Measurements from ENCODE around the gene PRKAA2. TPM values are rescaled to one million over a fixed set of nuclear protein-coding genes. Genes with fewer than 3 reads are reported as not detected.

The PRKAA2 gene
- total and polyA plus RNA-seq, 3 donors from 2014 or later, result 1.8 to 5.3 (median 4.9) TPM

DNA sequence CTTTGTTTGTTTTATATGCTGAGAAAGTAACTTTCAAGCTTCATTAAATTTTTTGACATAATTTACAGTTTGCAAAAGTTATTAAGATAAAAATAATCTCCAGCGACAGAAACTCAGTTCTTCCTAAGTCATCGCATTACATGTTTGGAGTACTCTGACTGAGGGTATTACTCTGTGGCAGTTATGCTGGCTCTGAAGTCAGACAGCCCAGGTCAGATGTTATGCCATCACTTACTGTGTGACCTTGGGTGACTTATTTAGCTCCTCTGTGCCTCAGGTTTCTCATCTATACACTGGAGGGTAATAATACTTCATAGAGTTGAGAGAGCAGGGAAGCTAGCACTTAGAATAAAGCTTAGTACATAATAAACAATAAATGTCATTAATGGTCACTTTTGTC lies 26.4 kb downstream of the PRKAA2 start:
- TF ChIP-seq CTCF (IDR thresholded peaks at IDR 0.05) (no peak), POLR2A (IDR thresholded peaks at IDR 0.05) (no peak)
- Histone ChIP-seq H3K27ac (no peak overlapping the region), H3K9me3 (no peaks in the 10 kb centered on the region), H3K4me3 (no peak overlapping the region), H3K4me1 (no peaks in the 10 kb centered on the region), H3K36me3 (ENCODE audit: low read depth, missing control alignments) (no peaks in the 10 kb centered on the region), H3K27me3 (no peaks in the 10 kb centered on the region)
- WGBS, 2 donors, result 82 to 87% methylated on average over 2 of the region's 2 CpGs
- no peak for DNase-seq
- intact Hi-C loops (cut with DNase I; ENCODE audit: low total_unique reads), result no loop called here

DNA sequence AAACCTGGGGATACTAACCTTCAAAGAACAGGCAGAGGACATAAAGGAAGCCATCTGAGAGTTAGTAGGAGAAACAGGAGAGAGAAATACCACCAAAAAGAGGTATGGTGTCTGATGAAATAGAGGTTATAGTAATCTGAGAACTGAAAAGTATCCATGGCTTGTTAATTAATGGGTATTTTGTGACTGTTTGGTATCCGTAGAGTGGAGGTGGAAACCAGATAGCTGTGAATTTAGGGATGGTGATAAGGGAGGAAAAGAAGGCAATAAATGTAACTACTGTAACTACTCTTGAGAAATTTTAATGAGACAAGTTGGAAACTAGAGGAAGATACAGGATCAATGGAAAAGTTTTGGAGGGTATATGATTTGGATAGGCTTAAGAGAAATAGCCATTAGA lies 27.5 kb downstream of the PRKAA2 start:
- TF ChIP-seq POLR2A (IDR thresholded peaks at IDR 0.05) (no peak), CTCF (IDR thresholded peaks at IDR 0.05) (no peak)
- Histone ChIP-seq H3K9me3 (no peaks in the 10 kb centered on the region), H3K27ac (no peak overlapping the region), H3K4me1 (no peaks in the 10 kb centered on the region), H3K27me3 (no peaks in the 10 kb centered on the region), H3K36me3 (ENCODE audit: low read depth, missing control alignments) (no peaks in the 10 kb centered on the region), H3K4me3 (no peak overlapping the region)
- intact Hi-C loops (cut with DNase I; ENCODE audit: low total_unique reads), result no loop called here
- DNase-seq, result no peak
- 38 to 71% methylated on average over 1 of the region's 1 CpG for WGBS, 2 donors

DNA sequence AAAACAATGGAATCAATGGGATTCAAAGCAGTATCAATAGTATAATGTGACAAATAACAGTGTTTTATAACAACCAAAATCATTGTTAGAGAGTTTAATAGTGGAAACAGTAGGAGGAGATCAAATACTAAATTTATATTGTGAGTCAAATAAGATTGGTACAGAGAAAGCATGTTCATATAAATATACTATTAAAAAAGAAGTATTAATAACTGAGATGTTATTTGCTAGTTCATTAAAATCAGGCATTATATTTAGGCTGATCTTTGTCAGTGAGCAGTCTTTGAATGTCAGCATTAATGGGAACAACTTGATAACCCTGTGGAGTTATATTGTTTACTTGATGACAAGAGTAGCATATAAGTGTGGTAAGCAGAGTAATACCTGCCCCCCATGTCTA lies 30.6 kb downstream of the PRKAA2 start:
- TF ChIP-seq POLR2A (IDR thresholded peaks at IDR 0.05), result no peak
- no peak for TF ChIP-seq CTCF (IDR thresholded peaks at IDR 0.05)
- intact Hi-C loops (cut with DNase I; ENCODE audit: low total_unique reads), result no loop called here

GRCh38 chr1:56676571-56677035 lies 31.5 kb downstream of the PRKAA2 start:
- 50 to 68% methylated on average over 2 of the region's 2 CpGs for WGBS, 2 donors
- no peak for DNase-seq
- Histone ChIP-seq H3K9me3 (no peaks in the 10 kb centered on the region), H3K36me3 (ENCODE audit: low read depth, missing control alignments) (no peaks in the 10 kb centered on the region), H3K27me3 (no peaks in the 10 kb centered on the region), H3K27ac (no peak overlapping the region), H3K4me3 (no peak overlapping the region), H3K4me1 (no peaks in the 10 kb centered on the region)
- intact Hi-C loops (cut with DNase I; ENCODE audit: low total_unique reads), result no loop called here
- TF ChIP-seq CTCF (IDR thresholded peaks at IDR 0.05), result no peak
- no peak for TF ChIP-seq POLR2A (IDR thresholded peaks at IDR 0.05)

More for the DNA sequence above, 30.6 kb downstream of the PRKAA2 start:
- Histone ChIP-seq H3K27me3 (no peaks in the 10 kb centered on the region), H3K27ac (no peak overlapping the region), H3K9me3 (no peaks in the 10 kb centered on the region), H3K36me3 (ENCODE audit: low read depth, missing control alignments) (no peaks in the 10 kb centered on the region), H3K4me1 (no peaks in the 10 kb centered on the region), H3K4me3 (no peak overlapping the region)
- DNase-seq, result no peak

DNA sequence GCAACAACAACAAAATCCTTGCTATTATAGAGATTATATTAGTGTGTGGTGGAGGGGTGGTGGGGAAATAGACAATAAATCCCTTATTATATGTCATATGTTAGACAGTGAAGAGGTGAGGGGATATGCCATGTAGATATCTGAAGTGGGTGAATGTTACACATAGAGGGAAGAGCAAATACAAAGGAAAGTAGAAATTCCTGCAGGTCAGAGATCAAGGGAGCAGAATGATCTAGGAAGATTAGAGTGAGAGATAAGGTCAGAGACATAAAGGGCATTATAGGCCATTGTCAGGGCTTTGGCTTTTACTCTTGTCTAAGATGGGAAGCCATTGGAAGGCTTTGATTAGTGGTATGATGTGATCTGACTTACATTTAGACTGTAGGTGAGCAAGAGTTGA lies 38.5 kb downstream of the PRKAA2 start:
- H3K4me1 ChIP-seq, result no peaks in the 10 kb centered on the region
- H3K4me3 ChIP-seq, result no peak overlapping the region
- H3K36me3 ChIP-seq (ENCODE audit: low read depth, missing control alignments), result no peaks in the 10 kb centered on the region
- H3K9me3 ChIP-seq, result no peaks in the 10 kb centered on the region
- DNase-seq, result no peak
- intact Hi-C loops (cut with DNase I; ENCODE audit: low total_unique reads), result no loop called here
- H3K27me3 ChIP-seq, result no peaks in the 10 kb centered on the region
- TF ChIP-seq POLR2A (IDR thresholded peaks at IDR 0.05) (no peak), CTCF (IDR thresholded peaks at IDR 0.05) (no peak)
- H3K27ac ChIP-seq, result no peak overlapping the region

Data from testis (tissue), 3 donors.